KMS-11 (cell line): ENCODE measurements around the gene ZNF878.

ENCODE experiments used
- H2AFZ ChIP-seq: fragments of 200-600 bp; sonication (generic); 2 replicates; pipeline ENCODE4 v1.6.1; 2016; ENCODE audit warnings: antibody characterized with exemption, mixed run types, low read depth
- H3K27ac ChIP-seq: fragments of 200-600 bp; sonication (generic); 2 replicates; pipeline ENCODE4 v1.6.1; 2016; ENCODE audit warnings: mild to moderate bottlenecking, mixed run types
- H3K27me3 ChIP-seq: fragments of 200-600 bp; sonication (generic); 2 replicates; pipeline ENCODE4 v1.6.1; 2017; ENCODE audit warnings: mild to moderate bottlenecking, low read depth, mixed run types, moderate library complexity; ENCODE audit not compliant: insufficient read depth
- H3K36me3 ChIP-seq: fragments of 200-600 bp; sonication (generic); 2 replicates; pipeline ENCODE4 v1.6.1; 2017; ENCODE audit warnings: mild to moderate bottlenecking, mixed run types; ENCODE audit not compliant: insufficient read depth
- H3K4me1 ChIP-seq: fragments of 200-600 bp; sonication (generic); 2 replicates; pipeline ENCODE4 v1.6.1; 2016; ENCODE audit warnings: mild to moderate bottlenecking, low read depth, mixed run types; ENCODE audit not compliant: poor library complexity, severe bottlenecking
- H3K4me2 ChIP-seq: fragments of 200-600 bp; sonication (generic); 2 replicates; pipeline ENCODE4 v1.7.0; 2016; ENCODE audit warnings: mild to moderate bottlenecking, mixed run types
- H3K4me3 ChIP-seq: fragments of 200-600 bp; sonication (generic); IDR thresholded peaks from 2 replicates; pipeline ENCODE4 v1.6.1; 2017; ENCODE audit warnings: low read depth, low read length, mixed read lengths; ENCODE audit not compliant: insufficient read depth
- H3K79me2 ChIP-seq: fragments of 200-600 bp; sonication (generic); 2 replicates; pipeline ENCODE4 v1.6.1; 2016; ENCODE audit warnings: low read depth, mixed run types; ENCODE audit not compliant: insufficient read depth
- H3K9ac ChIP-seq: fragments of 200-600 bp; sonication (generic); 2 replicates; pipeline ENCODE4 v1.6.1; 2016; ENCODE audit warnings: mild to moderate bottlenecking, mixed run types
- H4K20me1 ChIP-seq: fragments of 200-600 bp; sonication (generic); 2 replicates; pipeline ENCODE4 v1.6.1; 2016; ENCODE audit warnings: mild to moderate bottlenecking, mixed run types; ENCODE audit not compliant: insufficient read depth
- CTCF ChIP-seq: fragments of 200-600 bp; sonication (generic); conservative IDR thresholded peaks from 2 replicates; pipeline ENCODE4 v1.6.1; 2017; ENCODE audit warnings: low read depth, mild to moderate bottlenecking, antibody characterized with exemption, low read length, moderate library complexity, mixed read lengths

ZNF878 gene

DNA sequence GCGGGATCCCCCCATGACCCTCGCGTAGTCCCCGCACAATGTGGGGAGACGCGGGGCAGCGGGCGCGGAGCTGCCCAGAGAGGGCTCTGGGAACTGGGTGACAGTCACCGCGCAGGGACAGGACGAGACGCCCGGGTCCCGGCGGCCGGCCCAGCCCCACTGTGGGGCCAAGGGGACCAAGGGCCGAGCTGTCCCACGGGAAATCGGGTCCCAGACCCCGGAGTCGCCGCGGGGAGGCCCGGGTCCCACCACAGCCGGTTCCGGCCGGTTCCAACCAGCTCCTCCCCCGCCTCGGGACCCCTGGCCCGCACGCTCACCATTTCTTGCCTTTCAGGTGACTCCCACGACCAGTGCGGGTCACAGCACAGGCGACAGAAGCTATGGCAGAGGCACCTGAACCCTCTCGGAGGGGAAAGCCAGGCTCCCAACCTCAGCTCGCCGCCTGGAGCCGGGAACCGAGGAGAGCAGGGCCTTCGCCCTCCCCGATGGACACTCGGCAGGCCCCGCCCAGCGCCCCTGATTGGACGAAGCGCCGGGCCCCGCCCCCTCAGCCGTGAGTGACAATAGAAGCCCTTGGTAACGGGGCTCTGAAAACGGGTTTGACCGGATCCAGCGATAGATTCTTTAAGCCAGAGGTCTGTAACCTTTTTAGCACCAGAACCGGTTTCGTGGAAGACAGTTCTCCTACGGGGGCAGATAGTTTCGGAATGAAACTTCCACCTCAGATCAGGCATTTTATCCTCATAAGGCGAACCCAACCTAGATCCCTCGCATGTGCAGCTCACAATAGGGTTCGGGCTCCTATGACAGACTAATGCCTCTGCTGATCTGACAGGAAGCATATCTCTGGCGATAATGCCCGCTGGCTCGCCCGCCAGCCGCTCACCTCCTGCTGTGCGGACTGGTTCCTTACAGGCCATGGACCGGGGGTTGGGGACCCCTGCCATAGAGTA lies 17.3 kb downstream of the ZNF878 start, which contains the start of gene ZNF433:
TSS of gene ZNF433 (minus strand) at position 460 of the 953 bp plus-strand sequence. CDS start at position 320, 140 bp downstream.
- Histone ChIP-seq H3K27ac (no peak within 1 kb of the TSS), H4K20me1 (no peaks in the 10 kb centered on the region), H3K4me3 (no peak within 1 kb of the TSS), H3K4me1 (no peaks in the 10 kb centered on the region), H2AFZ (no peak within 1 kb of the TSS), H3K79me2 (no peaks in the 10 kb centered on the region), H3K9ac (no peak within 1 kb of the TSS), H3K27me3 (no peaks in the 10 kb centered on the region), H3K36me3 (no peaks in the 10 kb centered on the region), H3K4me2 (no peak within 1 kb of the TSS)
- TF ChIP-seq CTCF: no peak

DNA sequence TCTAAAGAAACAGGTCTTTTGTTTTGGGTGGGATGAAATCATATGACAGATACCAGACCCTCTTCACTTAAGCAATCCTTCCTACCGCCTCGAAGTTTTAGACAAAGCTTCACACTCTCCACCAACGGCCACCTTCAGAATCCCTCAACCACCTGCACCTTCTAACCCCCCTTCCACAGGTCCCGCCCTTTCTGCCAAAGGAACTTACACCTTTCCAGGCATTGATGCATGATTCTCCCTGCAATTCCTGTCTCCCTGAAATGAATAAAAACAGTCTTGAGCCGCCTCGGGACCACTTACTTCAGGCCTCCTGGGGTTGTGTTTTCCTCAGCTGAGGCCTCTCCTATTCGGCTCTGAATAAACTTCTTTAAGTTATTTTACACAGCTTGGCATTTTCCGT lies 18.1 kb downstream of the ZNF878 start:
- H3K4me3 ChIP-seq: no peak overlapping the region
- H3K27ac ChIP-seq: no peak overlapping the region
- no peaks in the 10 kb centered on the region for H3K79me2 ChIP-seq
- H3K9ac ChIP-seq: no peak overlapping the region
- no peak overlapping the region for H2AFZ ChIP-seq
- no peak for TF ChIP-seq CTCF
- no peaks in the 10 kb centered on the region for H4K20me1 ChIP-seq
- no peaks in the 10 kb centered on the region for H3K27me3 ChIP-seq
- H3K36me3 ChIP-seq: no peaks in the 10 kb centered on the region
- H3K4me1 ChIP-seq: no peaks in the 10 kb centered on the region
- no peak overlapping the region for H3K4me2 ChIP-seq

GRCh38 chr19:12034198-12034597 lies 18.6 kb downstream of the ZNF878 start:
- Histone ChIP-seq H3K4me3 (no peak overlapping the region), H3K36me3 (no peaks in the 10 kb centered on the region), H2AFZ (no peak overlapping the region), H3K27me3 (no peaks in the 10 kb centered on the region), H3K4me1 (no peaks in the 10 kb centered on the region), H3K4me2 (no peak overlapping the region), H3K9ac (no peak overlapping the region), H3K79me2 (no peaks in the 10 kb centered on the region), H4K20me1 (no peaks in the 10 kb centered on the region), H3K27ac (no peak overlapping the region)
- no peak for TF ChIP-seq CTCF

DNA sequence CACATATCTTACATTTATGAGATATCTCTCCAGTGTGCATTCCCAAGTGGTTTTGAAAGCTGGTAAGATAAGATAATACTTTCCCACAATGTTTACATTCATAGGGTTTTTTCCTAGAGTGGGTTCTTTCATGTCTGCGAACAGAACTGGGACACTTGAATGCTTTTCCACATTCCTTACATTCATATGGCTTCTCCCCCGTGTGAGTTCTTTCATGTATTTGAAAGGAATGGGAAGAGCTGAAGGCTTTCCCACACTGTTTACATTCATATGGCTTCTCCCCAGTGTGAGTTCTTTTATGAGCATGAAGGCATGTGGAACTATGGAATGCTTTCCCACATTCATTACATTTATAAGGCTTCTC lies 37.0 kb downstream of the ZNF878 start:
- H3K27me3 ChIP-seq: no peaks in the 10 kb centered on the region
- no peak overlapping the region for H2AFZ ChIP-seq
- no peaks in the 10 kb centered on the region for H3K36me3 ChIP-seq
- no peaks in the 10 kb centered on the region for H3K79me2 ChIP-seq
- no peak overlapping the region for H3K4me3 ChIP-seq
- H4K20me1 ChIP-seq: no peaks in the 10 kb centered on the region
- no peak overlapping the region for H3K27ac ChIP-seq
- no peak overlapping the region for H3K9ac ChIP-seq
- no peak overlapping the region for H3K4me2 ChIP-seq
- no peaks in the 10 kb centered on the region for H3K4me1 ChIP-seq
- no peak for TF ChIP-seq CTCF
